Measurements from ENCODE around the gene MNAT1.

DNA sequence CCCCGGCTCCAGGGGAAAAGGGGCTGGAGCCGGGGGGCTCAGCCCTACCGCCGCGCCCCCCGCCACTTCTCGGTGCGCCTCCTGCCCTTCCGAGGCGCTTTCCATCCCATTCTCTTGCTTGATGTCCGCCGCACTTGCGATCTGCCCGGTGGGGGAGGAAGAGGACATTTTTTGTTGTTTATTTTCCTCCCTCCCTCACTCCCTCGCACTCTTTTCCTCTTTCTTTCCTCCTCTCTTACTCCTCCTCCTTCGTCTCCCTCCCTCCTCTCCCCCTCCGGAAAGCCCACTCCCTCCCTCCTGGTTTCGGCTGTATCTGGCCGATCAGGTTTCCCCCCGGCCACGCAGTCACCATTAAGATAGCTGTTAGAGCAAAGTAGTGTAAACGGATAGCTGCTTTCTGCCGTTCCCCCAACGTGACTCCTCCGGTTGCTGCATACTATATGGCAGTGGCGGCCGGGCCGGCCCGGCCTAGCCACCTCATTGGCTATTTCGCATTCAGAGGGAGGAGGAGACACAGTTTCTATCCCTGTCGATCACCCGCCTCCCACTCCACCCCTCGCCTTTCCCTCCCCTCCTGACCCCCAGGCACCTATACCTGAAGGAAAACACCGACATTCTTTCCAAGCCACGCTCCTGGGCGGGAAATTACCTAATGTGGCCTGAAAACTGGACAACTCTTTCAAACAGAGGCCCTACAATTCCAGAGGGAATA is 10.5 kb upstream of the MNAT1 start, which contains the start of gene SIX4:
- TF ChIP-seq, protein P1, sequence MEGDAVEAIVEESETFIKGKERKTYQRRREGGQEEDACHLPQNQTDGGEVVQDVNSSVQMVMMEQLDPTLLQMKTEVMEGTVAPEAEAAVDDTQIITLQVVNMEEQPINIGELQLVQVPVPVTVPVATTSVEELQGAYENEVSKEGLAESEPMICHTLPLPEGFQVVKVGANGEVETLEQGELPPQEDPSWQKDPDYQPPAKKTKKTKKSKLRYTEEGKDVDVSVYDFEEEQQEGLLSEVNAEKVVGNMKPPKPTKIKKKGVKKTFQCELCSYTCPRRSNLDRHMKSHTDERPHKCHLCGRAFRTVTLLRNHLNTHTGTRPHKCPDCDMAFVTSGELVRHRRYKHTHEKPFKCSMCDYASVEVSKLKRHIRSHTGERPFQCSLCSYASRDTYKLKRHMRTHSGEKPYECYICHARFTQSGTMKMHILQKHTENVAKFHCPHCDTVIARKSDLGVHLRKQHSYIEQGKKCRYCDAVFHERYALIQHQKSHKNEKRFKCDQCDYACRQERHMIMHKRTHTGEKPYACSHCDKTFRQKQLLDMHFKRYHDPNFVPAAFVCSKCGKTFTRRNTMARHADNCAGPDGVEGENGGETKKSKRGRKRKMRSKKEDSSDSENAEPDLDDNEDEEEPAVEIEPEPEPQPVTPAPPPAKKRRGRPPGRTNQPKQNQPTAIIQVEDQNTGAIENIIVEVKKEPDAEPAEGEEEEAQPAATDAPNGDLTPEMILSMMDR (IDR thresholded peaks at IDR 0.05), result no peak
- peak; percentile 28 to 45 for TF ChIP-seq POLR2A (IDR thresholded peaks at IDR 0.05)
